SK-N-SH (cell line): Measurements from ENCODE around the gene MLST8. TPM values are rescaled to one million over a fixed set of nuclear protein-coding genes. Genes with fewer than 3 reads are reported as not detected.

Source experiments
- CTCF ChIA-PET: fragments of 300-600, 350-600 bp; formaldehyde crosslinking; extraction: SDS; loops from one replicate; lab custom pipeline; 2021; lab: Yijun Ruan, JAX
- POLR2A ChIA-PET: fragments of 350-600 bp; sonication (Branson Sonifier 250); formaldehyde crosslinking; extraction: SDS; loops from one replicate; lab custom pipeline; 2020; ENCODE audit warnings: antibody characterized with exemption, inconsistent platforms; lab: Yijun Ruan, JAX
- DNase-seq: peaks from one replicate; pipeline ENCODE4 v3.0.0; 2012
- H2AFZ ChIP-seq: fragments of 200-600 bp; sonication (generic); 2 replicates; pipeline ENCODE4 v1.8.1; 2016; ENCODE audit warnings: antibody characterized with exemption, mild to moderate bottlenecking, low read depth
- H3F3A ChIP-seq: fragments of 200-600 bp; sonication (generic); replicated peaks from 2 replicates; pipeline ENCODE3; 2016; ENCODE audit warnings: antibody characterized with exemption, mild to moderate bottlenecking; ENCODE audit not compliant: insufficient read depth
- H3K27ac ChIP-seq, 2 experiments: fragments of 200-500 bp in 1 of 2; fragments of 200-600 bp in 1 of 2; sonication (Bioruptor generic) in 1 of 2; sonication (generic), shearing (Covaris generic) in 1 of 2; 2 replicates each; pipeline versions ENCODE4 v1.5.1 to v1.6.1; 2014 to 2016; ENCODE audit warnings: low read depth in 2 of 2, inconsistent platforms in 1 of 2, low read length in 1 of 2, mild to moderate bottlenecking in 1 of 2, mixed read lengths in 1 of 2
- H3K27me3 ChIP-seq: fragments of 200-600 bp; sonication (generic), shearing (Covaris generic); 2 replicates; pipeline ENCODE4 v1.6.1; 2016; ENCODE audit warnings: mixed run types; ENCODE audit not compliant: insufficient read depth
- H3K36me3 ChIP-seq, 2 experiments: fragments of 200-500 bp in 1 of 2; fragments of 200-600 bp in 1 of 2; sonication (Bioruptor generic) in 1 of 2; sonication (generic) in 1 of 2; replicated peaks in 1 of 2; 2 replicates each; pipeline versions ENCODE3 to v1.5.1; 2014 to 2016; ENCODE audit warnings: low read length in 1 of 2, mild to moderate bottlenecking in 1 of 2; ENCODE audit not compliant: insufficient read depth in 2 of 2, control insufficient read depth in 1 of 2
- H3K4me1 ChIP-seq, 2 experiments: fragments of 200-500 bp in 1 of 2; fragments of 200-600 bp in 1 of 2; sonication (Bioruptor generic) in 1 of 2; sonication (generic), shearing (Covaris generic) in 1 of 2; 2 replicates each; pipeline versions ENCODE4 v1.5.1 to v1.6.1; 2014 to 2016; ENCODE audit warnings: low read depth in 1 of 2, low read length in 1 of 2, mixed run types in 1 of 2; ENCODE audit not compliant: insufficient read depth in 2 of 2, control insufficient read depth in 1 of 2
- H3K4me2 ChIP-seq: fragments of 200-600 bp; sonication (generic), shearing (Covaris generic); 2 replicates; pipeline ENCODE4 v1.6.1; 2017; ENCODE audit warnings: mixed run types
- H3K4me3 ChIP-seq, 2 experiments: fragments of 200-500 bp in 1 of 2; fragments of 200-600 bp in 1 of 2; sonication (Bioruptor generic) in 1 of 2; sonication (generic), shearing (Covaris generic) in 1 of 2; 2 replicates each; pipeline versions ENCODE4 v1.5.1 to v1.8.1; 2014 to 2016; ENCODE audit warnings: low read depth in 2 of 2, inconsistent platforms in 1 of 2, low read length in 1 of 2, mild to moderate bottlenecking in 1 of 2, mixed read lengths in 1 of 2, moderate library complexity in 1 of 2
- H3K79me2 ChIP-seq: fragments of 200-600 bp; sonication (generic); 2 replicates; pipeline ENCODE4 v1.8.1; 2017; ENCODE audit warnings: mild to moderate bottlenecking; ENCODE audit not compliant: insufficient read depth
- H3K9ac ChIP-seq: fragments of 200-600 bp; sonication (generic); 2 replicates; pipeline ENCODE4 v1.6.1; 2017; ENCODE audit warnings: mixed run types
- H3K9me2 ChIP-seq: fragments of 200-600 bp; sonication (generic); 2 replicates; pipeline ENCODE4 v1.6.1; 2017; ENCODE audit warnings: mixed run types
- H3K9me3 ChIP-seq: fragments of 200-600 bp; sonication (generic); 2 replicates; pipeline ENCODE4 v1.6.1; 2017; ENCODE audit warnings: mixed run types, mild to moderate bottlenecking, moderate library complexity
- H4K20me1 ChIP-seq: fragments of 200-600 bp; sonication (generic); 2 replicates; pipeline ENCODE4 v1.6.1; 2017; ENCODE audit warnings: mild to moderate bottlenecking, mixed run types; ENCODE audit not compliant: insufficient read depth
- CHD2 ChIP-seq: fragments of 150-350 bp; IDR thresholded peaks from 2 replicates; pipeline ENCODE4 v1.6.1; 2018; ENCODE audit warnings: low read length; ENCODE audit not compliant: partially characterized antibody
- CTCF ChIP-seq: fragments of 200-600 bp; sonication (generic); IDR thresholded peaks from 2 replicates; pipeline ENCODE4 v1.6.1; 2017; ENCODE audit warnings: antibody characterized with exemption, mild to moderate bottlenecking, moderate library complexity
- ELF1 ChIP-seq: IDR thresholded peaks from 2 replicates; pipeline ENCODE4 v1.4.0; 2012
- EP300 ChIP-seq, 2 experiments: IDR thresholded peaks; 2 replicates each; pipeline versions ENCODE4 v1.4.0 to v1.6.1; 2012; ENCODE audit warnings: borderline replicate concordance in 1 of 2, low read depth in 1 of 2, low read length in 1 of 2
- EZH2phosphoT487 ChIP-seq: fragments of 200-600 bp; sonication (generic); IDR thresholded peaks from 2 replicates; pipeline ENCODE4 v1.6.1; 2017; ENCODE audit warnings: low read depth, mixed run types, mild to moderate bottlenecking, antibody characterized with exemption, moderate library complexity, borderline replicate concordance
- FOXJ3 ChIP-seq: sonication (generic); formaldehyde crosslinking; IDR thresholded peaks from 2 replicates; pipeline ENCODE4 v1.5.1; 2020; ENCODE audit warnings: mild to moderate bottlenecking, missing genetic modification reagents
- FOXM1 ChIP-seq: IDR thresholded peaks from 2 replicates; pipeline ENCODE4 v1.4.0; 2012; ENCODE audit warnings: low read depth, mild to moderate bottlenecking
- GABPA ChIP-seq: IDR thresholded peaks from 2 replicates; pipeline ENCODE4 v1.4.0; 2012; ENCODE audit warnings: low read depth, mild to moderate bottlenecking
- GATA2 ChIP-seq: sonication (generic); formaldehyde crosslinking; IDR thresholded peaks from 2 replicates; pipeline ENCODE4 v1.5.0; 2020; ENCODE audit warnings: mild to moderate bottlenecking, missing genetic modification reagents
- IRF3 ChIP-seq: fragments of 150-350 bp; IDR thresholded peaks from 2 replicates; pipeline ENCODE4 v1.6.1; 2016; ENCODE audit warnings: mild to moderate bottlenecking, low read depth, low read length
- JUND ChIP-seq: IDR thresholded peaks from 2 replicates; pipeline ENCODE4 v1.4.0; 2012
- MEF2A ChIP-seq: IDR thresholded peaks from 2 replicates; pipeline ENCODE4 v1.4.0; 2012; ENCODE audit warnings: low read depth, borderline replicate concordance
- MXI1 ChIP-seq: IDR thresholded peaks from 2 replicates; pipeline ENCODE4 v1.6.1; 2012; ENCODE audit warnings: mild to moderate bottlenecking, low read depth, low read length, improper control_type of control experiment
- NRF1 ChIP-seq: IDR thresholded peaks from 2 replicates; pipeline ENCODE4 v1.6.1; 2012; ENCODE audit warnings: low read depth, mild to moderate bottlenecking, low read length
- PBX3 ChIP-seq: IDR thresholded peaks from 2 replicates; pipeline ENCODE4; 2012
- POLR2AphosphoS5 ChIP-seq: IDR thresholded peaks from 2 replicates; pipeline ENCODE4 v1.6.1; 2012; ENCODE audit warnings: low read depth, low read length
- RXRA ChIP-seq: IDR thresholded peaks from 2 replicates; pipeline ENCODE4 v1.4.0; 2012; ENCODE audit warnings: low read depth, mild to moderate bottlenecking, borderline replicate concordance
- SIN3A ChIP-seq: IDR thresholded peaks from 2 replicates; pipeline ENCODE4 v1.6.1; 2012; ENCODE audit warnings: low read depth, mild to moderate bottlenecking, low read length, moderate library complexity, borderline replicate concordance
- TAF1 ChIP-seq: IDR thresholded peaks from 2 replicates; pipeline ENCODE4 v1.6.1; 2012; ENCODE audit warnings: low read depth, mild to moderate bottlenecking, low read length, moderate library complexity, borderline replicate concordance
- USF2 ChIP-seq: fragments of 150-350 bp; IDR thresholded peaks from 2 replicates; pipeline ENCODE4 v1.6.1; 2017; ENCODE audit warnings: antibody characterized with exemption, low read length, low read depth, borderline replicate concordance
- YY1 ChIP-seq: IDR thresholded peaks from 2 replicates; pipeline ENCODE4 v1.4.0; 2012; ENCODE audit warnings: low read depth, mild to moderate bottlenecking
- WGBS: methylation state at CpG from one replicate; pipeline ENCODE4 v1.1.6; 2017; ENCODE audit warnings: low lambda C conversion rate; 5-methylcytosine and 5-hydroxymethylcytosine counted together
- polyA plus RNA-seq, 3 experiments: library from polyadenylated mRNA; depleted of rRNA; stranded (reverse); fragments of >200 nt; gene quantifications; 2 replicates each; pipeline ENCODE4 v1.2.3, GENCODE V29; 2012

The MLST8 gene
- polyA plus RNA-seq, 1 of the 3 experiments (the other 2 are of a cell fraction): 85.4 TPM

GRCh38 chr16:2177101-2177500 lies 28.2 kb upstream of the MLST8 start (continued):
- TF ChIP-seq CTCF (no peak), CHD2 (no peak), EZH2phosphoT487 (no peak), TAF1 (no peak), USF2 (no peak)

GRCh38 chr16:2177561-2177960 lies 27.7 kb upstream of the MLST8 start:
- no peaks in the 10 kb centered on the region for H3K27me3 ChIP-seq
- POLR2A ChIA-PET: no interaction called here
- no peaks in the 10 kb centered on the region for H4K20me1 ChIP-seq
- H3K9ac ChIP-seq: no peak overlapping the region
- no peak overlapping the region for H3K4me2 ChIP-seq
- H3K79me2 ChIP-seq: no peaks in the 10 kb centered on the region
- no peaks in the 10 kb centered on the region for H3K4me1 ChIP-seq
- no peak for TF ChIP-seq ELF1
- TF ChIP-seq IRF3: no peak
- TF ChIP-seq JUND: no peak
- TF ChIP-seq FOXM1: no peak
- TF ChIP-seq GATA2: no peak
- no peak for TF ChIP-seq RXRA
- TF ChIP-seq EP300 (IDR thresholded peaks at IDR 0.05; ENCODE audit: borderline replicate concordance in 1 of 2, low read depth in 1 of 2, low read length in 1 of 2): no peak
- TF ChIP-seq GABPA: no peak
- no peak for TF ChIP-seq PBX3
- TF ChIP-seq MEF2A: no peak
- TF ChIP-seq CHD2: no peak
- TF ChIP-seq FOXJ3: no peak
- TF ChIP-seq EZH2phosphoT487: no peak
- no peak for TF ChIP-seq SIN3A
- TF ChIP-seq CTCF: no peak
- TF ChIP-seq YY1: no peak
- no peak for TF ChIP-seq MXI1
- TF ChIP-seq NRF1: no peak
- TF ChIP-seq POLR2AphosphoS5: no peak
- CTCF ChIA-PET: interaction anchor here (1.0 kb wide), 1 partner anchor 24 kb away, joined by 3 read pairs; no protein-coding TSS in a partner anchor
- WGBS: 95% methylated on average over 9 of the region's 20 CpGs
- no peak for DNase-seq
- no peak overlapping the region for H3K27ac ChIP-seq
- peaks cover 0 to 49% of the 10 kb centered on the region in 2 experiments for H3K36me3 ChIP-seq
- no peaks in the 10 kb centered on the region for H3K9me2 ChIP-seq
- H3K4me3 ChIP-seq: no peak overlapping the region
- H2AFZ ChIP-seq: no peak overlapping the region
- H3F3A ChIP-seq: no peaks in the 10 kb centered on the region
- no peaks in the 10 kb centered on the region for H3K9me3 ChIP-seq
